ENCODE measurements around the gene DONSON. TPM values are rescaled to one million over a fixed set of nuclear protein-coding genes. Genes with fewer than 3 reads are reported as not detected.

The DONSON gene, protein sequence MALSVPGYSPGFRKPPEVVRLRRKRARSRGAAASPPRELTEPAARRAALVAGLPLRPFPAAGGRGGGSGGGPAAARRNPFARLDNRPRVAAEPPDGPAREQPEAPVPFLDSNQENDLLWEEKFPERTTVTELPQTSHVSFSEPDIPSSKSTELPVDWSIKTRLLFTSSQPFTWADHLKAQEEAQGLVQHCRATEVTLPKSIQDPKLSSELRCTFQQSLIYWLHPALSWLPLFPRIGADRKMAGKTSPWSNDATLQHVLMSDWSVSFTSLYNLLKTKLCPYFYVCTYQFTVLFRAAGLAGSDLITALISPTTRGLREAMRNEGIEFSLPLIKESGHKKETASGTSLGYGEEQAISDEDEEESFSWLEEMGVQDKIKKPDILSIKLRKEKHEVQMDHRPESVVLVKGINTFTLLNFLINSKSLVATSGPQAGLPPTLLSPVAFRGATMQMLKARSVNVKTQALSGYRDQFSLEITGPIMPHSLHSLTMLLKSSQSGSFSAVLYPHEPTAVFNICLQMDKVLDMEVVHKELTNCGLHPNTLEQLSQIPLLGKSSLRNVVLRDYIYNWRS
- 30.3 and 32.0 TPM in 2 replicates for polyA plus RNA-seq (2011; rRNA removed)
- 12.6 and 14.8 TPM in 2 replicates for polyA plus RNA-seq (2012; cell fraction: cytosol; rRNA removed)
- polyA plus RNA-seq (2012; cell fraction: nucleus; rRNA removed): 10.7 and 13.4 TPM in 2 replicates
- polyA plus RNA-seq (2017; fragmentation: RNase III; extraction: RNeasy Plus Mini Kit Qiagen cat#74134 plus additional on column Dnase treatment): 20.7 to 22.1 TPM (median 21.0 TPM) in 3 replicates
- polyA minus RNA-seq (2011; rRNA and poly(A)+ RNA removed): 8.6 and 9.8 TPM in 2 replicates

DNA sequence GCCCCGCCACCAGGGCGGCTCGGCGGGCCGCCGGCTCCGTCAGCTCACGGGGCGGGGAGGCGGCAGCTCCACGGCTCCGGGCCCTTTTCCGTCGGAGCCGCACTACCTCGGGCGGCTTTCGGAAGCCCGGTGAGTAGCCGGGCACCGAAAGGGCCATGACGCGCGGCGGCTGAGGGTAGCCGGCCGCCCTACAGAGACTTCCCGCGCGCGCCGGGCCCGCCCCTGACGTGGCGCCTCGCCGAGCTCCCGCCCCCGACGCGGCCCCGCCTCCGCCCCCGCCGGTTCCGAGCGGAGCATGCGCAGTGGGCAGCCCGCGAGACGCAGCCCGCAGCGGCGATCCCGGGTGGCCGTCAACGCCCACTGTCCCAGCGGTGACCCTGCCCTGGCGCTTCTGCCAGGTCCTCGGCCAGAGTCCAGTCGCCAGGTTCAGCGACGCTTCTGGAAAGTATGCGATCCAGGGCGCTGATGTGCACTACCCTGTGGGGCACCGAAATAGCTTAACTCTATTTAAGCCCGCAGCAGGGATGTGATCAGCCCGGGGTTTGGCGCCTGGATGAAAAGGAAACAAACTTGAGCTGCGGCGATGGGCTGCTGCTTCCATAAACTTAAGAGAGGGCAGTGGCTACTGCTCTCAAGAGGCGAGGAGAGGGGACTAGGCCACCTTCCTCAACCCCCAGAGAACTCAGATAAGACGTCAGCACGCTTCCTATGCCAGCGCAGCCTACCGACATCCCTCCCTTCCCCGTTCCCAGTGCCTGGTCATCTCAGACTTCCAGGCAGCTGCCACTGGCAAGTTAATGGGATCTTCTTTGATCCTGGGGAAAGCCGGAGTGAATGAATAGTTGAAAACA, at the start of gene DONSON:
TSS of gene DONSON (minus strand) at position 200 of the 851 bp plus-strand sequence. CDS start at position 157, 43 bp downstream.
- WGBS (ENCODE audit: missing lambda C conversion rate): 5% methylated on average over 7 of the region's 78 CpGs
- Histone ChIP-seq H3K4me2 (peak within 1 kb of the TSS; percentile 92), H3K4me3 (peak within 1 kb of the TSS; percentile 89), H3K9me3 (no peaks in the 10 kb centered on the region), H3K27ac (peak within 1 kb of the TSS; percentile 92 to 96), H3K4me1 (peaks cover 19% of the 10 kb centered on the region)
- FAIRE-seq: no peak
- DNase-seq (ENCODE audit: low read depth in 1 of 2, low spot score in 1 of 2): peak; percentile 74 to 83
- POLR2A ChIA-PET: interaction anchor here (0.6 to 1.8 kb wide), 14 partner anchors 9 to 988 kb away, joined by 3 to 9 read pairs (median 4); partner anchors contain the start of genes DNAJC28, GART, SON and TMEM50B
- CTCF ChIA-PET: interaction anchor here (0.7 to 4.2 kb wide), 2 partner anchors 15 to 17 kb away, joined by 3 to 19 read pairs; no protein-coding TSS in a partner anchor
- ATAC-seq: peak; percentile 90 to 92
- TF ChIP-seq, protein P1, sequence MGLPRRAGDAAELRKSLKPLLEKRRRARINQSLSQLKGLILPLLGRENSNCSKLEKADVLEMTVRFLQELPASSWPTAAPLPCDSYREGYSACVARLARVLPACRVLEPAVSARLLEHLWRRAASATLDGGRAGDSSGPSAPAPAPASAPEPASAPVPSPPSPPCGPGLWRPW (IDR thresholded peaks at IDR 0.05): no peak
- TF ChIP-seq, protein P2, sequence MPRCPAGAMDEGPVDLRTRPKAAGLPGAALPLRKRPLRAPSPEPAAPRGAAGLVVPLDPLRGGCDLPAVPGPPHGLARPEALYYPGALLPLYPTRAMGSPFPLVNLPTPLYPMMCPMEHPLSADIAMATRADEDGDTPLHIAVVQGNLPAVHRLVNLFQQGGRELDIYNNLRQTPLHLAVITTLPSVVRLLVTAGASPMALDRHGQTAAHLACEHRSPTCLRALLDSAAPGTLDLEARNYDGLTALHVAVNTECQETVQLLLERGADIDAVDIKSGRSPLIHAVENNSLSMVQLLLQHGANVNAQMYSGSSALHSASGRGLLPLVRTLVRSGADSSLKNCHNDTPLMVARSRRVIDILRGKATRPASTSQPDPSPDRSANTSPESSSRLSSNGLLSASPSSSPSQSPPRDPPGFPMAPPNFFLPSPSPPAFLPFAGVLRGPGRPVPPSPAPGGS (IDR thresholded peaks at IDR 0.05): peak; percentile 38; the same call in 1 of the 3 replicates
- TF ChIP-seq, protein P3, sequence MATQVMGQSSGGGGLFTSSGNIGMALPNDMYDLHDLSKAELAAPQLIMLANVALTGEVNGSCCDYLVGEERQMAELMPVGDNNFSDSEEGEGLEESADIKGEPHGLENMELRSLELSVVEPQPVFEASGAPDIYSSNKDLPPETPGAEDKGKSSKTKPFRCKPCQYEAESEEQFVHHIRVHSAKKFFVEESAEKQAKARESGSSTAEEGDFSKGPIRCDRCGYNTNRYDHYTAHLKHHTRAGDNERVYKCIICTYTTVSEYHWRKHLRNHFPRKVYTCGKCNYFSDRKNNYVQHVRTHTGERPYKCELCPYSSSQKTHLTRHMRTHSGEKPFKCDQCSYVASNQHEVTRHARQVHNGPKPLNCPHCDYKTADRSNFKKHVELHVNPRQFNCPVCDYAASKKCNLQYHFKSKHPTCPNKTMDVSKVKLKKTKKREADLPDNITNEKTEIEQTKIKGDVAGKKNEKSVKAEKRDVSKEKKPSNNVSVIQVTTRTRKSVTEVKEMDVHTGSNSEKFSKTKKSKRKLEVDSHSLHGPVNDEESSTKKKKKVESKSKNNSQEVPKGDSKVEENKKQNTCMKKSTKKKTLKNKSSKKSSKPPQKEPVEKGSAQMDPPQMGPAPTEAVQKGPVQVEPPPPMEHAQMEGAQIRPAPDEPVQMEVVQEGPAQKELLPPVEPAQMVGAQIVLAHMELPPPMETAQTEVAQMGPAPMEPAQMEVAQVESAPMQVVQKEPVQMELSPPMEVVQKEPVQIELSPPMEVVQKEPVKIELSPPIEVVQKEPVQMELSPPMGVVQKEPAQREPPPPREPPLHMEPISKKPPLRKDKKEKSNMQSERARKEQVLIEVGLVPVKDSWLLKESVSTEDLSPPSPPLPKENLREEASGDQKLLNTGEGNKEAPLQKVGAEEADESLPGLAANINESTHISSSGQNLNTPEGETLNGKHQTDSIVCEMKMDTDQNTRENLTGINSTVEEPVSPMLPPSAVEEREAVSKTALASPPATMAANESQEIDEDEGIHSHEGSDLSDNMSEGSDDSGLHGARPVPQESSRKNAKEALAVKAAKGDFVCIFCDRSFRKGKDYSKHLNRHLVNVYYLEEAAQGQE (IDR thresholded peaks at IDR 0.05): no peak
- no peak for TF ChIP-seq RARB (CRISPR knock-in tag; IDR thresholded peaks at IDR 0.05)
- no peak for TF ChIP-seq FOSL2 (IDR thresholded peaks at IDR 0.05)
- TF ChIP-seq FOSL2 (CRISPR knock-in tag; IDR thresholded peaks at IDR 0.05): no peak
- TF ChIP-seq PHF8 (IDR thresholded peaks at IDR 0.05; ENCODE audit: borderline replicate concordance, low read depth): peak; percentile 26; the same call in 1 of the 2 replicates
- no peak for TF ChIP-seq BHLHE40 (IDR thresholded peaks at IDR 0.05; ENCODE audit: low read depth, low read length)
- TF ChIP-seq, protein P4, sequence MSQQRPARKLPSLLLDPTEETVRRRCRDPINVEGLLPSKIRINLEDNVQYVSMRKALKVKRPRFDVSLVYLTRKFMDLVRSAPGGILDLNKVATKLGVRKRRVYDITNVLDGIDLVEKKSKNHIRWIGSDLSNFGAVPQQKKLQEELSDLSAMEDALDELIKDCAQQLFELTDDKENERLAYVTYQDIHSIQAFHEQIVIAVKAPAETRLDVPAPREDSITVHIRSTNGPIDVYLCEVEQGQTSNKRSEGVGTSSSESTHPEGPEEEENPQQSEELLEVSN (IDR thresholded peaks at IDR 0.05; ENCODE audit: borderline replicate concordance, low read depth): peak; percentile 15
- TF ChIP-seq POLR2A (IDR thresholded peaks at IDR 0.05; ENCODE audit: low read length): peak; percentile 45
- no peak for TF ChIP-seq POLR2AphosphoS2 (conservative IDR thresholded peaks at IDR 0.05; ENCODE audit: low read length)
- TF ChIP-seq TFCP2L1 (CRISPR knock-in tag; IDR thresholded peaks at IDR 0.05): no peak
- peak in 1 of 2 experiments; percentile 75; a peak in 3 of 5 replicates for TF ChIP-seq JUN (IDR thresholded peaks at IDR 0.05)
- TF ChIP-seq, protein P5, sequence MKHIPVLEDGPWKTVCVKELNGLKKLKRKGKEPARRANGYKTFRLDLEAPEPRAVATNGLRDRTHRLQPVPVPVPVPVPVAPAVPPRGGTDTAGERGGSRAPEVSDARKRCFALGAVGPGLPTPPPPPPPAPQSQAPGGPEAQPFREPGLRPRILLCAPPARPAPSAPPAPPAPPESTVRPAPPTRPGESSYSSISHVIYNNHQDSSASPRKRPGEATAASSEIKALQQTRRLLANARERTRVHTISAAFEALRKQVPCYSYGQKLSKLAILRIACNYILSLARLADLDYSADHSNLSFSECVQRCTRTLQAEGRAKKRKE (CRISPR knock-in tag; IDR thresholded peaks at IDR 0.05; ENCODE audit: low read depth): no peak
